ENCODE data around the gene MCF2L2. TPM values are rescaled to one million over a fixed set of nuclear protein-coding genes. Genes with fewer than 3 reads are reported as not detected.

The MCF2L2 gene
- total and polyA plus RNA-seq, 3 donors from 2014 or later, result 6.8 to 24.2 (median 14.6) TPM

DNA sequence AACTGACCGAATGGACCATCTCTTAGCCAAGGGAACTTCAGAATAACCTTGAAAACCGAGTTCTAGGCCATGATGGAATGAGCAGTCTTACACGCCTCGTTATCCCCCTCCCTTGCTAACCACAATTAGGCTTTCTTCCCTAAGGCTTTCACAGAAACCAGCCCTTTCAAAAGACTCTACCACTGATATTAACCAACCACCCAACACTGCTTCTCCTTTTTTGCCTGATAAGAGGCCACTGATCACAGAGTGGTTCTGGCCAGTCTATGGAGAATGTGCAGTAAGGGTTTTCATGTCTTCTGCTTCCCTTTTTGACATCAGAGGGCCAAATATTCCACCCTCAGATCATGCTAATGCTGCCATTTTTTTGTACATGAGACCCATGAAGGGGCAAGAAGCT is 59.3 kb downstream of the MCF2L2 start:
- DNase-seq, result no peak
- no peaks in the 10 kb centered on the region for H3K36me3 ChIP-seq (ENCODE audit: low read depth, missing control alignments)
- intact Hi-C loops (cut with DNase I; ENCODE audit: low total_unique reads), result no loop called here
- H3K27ac ChIP-seq, result no peak overlapping the region
- H3K4me3 ChIP-seq, result no peak overlapping the region
- WGBS, 2 donors, result 70 to 84% methylated on average over 4 of the region's 4 CpGs
- H3K27me3 ChIP-seq, result no peaks in the 10 kb centered on the region
- no peaks in the 10 kb centered on the region for H3K9me3 ChIP-seq
- TF ChIP-seq POLR2A (IDR thresholded peaks at IDR 0.05), result no peak
- TF ChIP-seq, protein P1, sequence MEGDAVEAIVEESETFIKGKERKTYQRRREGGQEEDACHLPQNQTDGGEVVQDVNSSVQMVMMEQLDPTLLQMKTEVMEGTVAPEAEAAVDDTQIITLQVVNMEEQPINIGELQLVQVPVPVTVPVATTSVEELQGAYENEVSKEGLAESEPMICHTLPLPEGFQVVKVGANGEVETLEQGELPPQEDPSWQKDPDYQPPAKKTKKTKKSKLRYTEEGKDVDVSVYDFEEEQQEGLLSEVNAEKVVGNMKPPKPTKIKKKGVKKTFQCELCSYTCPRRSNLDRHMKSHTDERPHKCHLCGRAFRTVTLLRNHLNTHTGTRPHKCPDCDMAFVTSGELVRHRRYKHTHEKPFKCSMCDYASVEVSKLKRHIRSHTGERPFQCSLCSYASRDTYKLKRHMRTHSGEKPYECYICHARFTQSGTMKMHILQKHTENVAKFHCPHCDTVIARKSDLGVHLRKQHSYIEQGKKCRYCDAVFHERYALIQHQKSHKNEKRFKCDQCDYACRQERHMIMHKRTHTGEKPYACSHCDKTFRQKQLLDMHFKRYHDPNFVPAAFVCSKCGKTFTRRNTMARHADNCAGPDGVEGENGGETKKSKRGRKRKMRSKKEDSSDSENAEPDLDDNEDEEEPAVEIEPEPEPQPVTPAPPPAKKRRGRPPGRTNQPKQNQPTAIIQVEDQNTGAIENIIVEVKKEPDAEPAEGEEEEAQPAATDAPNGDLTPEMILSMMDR (IDR thresholded peaks at IDR 0.05), result no peak
- no peaks in the 10 kb centered on the region for H3K4me1 ChIP-seq

DNA sequence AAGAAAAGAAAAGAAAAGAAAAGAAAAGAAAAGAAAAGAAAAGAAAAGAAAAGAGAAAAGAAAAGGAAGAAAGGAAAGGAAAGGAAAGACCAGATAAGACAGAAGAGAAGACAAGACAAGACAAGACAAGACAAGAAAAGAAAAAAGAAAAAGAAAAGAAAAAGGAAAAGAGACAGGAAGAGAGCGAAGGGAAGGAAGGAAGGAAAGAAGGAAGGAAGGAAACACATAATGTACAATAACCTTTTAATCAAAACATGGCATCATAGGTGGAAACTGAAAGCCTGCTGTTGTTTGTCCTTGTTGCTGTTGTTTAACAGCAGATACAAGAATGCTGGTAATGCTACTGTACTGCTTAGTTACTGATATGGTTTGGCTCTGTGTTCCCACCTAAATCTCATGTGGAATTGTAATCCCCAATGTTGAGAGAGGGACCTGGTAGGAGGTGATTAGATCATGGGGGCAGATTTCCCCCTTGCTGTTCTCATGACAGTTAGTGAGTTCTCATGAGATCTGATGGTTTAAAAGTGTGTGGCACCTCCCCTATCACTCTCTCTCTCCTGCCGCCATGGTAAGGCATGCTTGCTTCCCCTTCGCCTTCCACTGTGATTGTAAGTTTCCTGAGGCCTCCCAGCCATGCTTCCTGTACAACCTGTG is 67.3 kb downstream of the MCF2L2 start:
- Histone ChIP-seq H3K4me1 (no peaks in the 10 kb centered on the region), H3K36me3 (ENCODE audit: low read depth, missing control alignments) (no peaks in the 10 kb centered on the region), H3K9me3 (no peaks in the 10 kb centered on the region), H3K4me3 (no peak overlapping the region), H3K27ac (no peak overlapping the region), H3K27me3 (no peaks in the 10 kb centered on the region)
- DNase-seq, result no peak
- TF ChIP-seq, protein P1 (IDR thresholded peaks at IDR 0.05), result no peak
- TF ChIP-seq POLR2A (IDR thresholded peaks at IDR 0.05), result no peak
- intact Hi-C loops (cut with DNase I; ENCODE audit: low total_unique reads), result no loop called here
- WGBS, 2 donors, result 94 to 98% methylated on average over 3 of the region's 3 CpGs

- H3K4me3 ChIP-seq, result no peak overlapping the region
- H3K27me3 ChIP-seq, result no peaks in the 10 kb centered on the region
- no peaks in the 10 kb centered on the region for H3K36me3 ChIP-seq (ENCODE audit: low read depth, missing control alignments)
- H3K4me1 ChIP-seq, result no peaks in the 10 kb centered on the region
- H3K9me3 ChIP-seq, result no peaks in the 10 kb centered on the region
- DNase-seq, result no peak
- TF ChIP-seq, protein P1 (IDR thresholded peaks at IDR 0.05), result no peak
- TF ChIP-seq POLR2A (IDR thresholded peaks at IDR 0.05), result no peak
- intact Hi-C loops (cut with DNase I; ENCODE audit: low total_unique reads), result no loop called here
- 59 to 72% methylated on average over 2 of the region's 2 CpGs for WGBS, 2 donors
- no peak overlapping the region for H3K27ac ChIP-seq
These were observed 69.4 kb downstream of the MCF2L2 start for GRCh38 chr3:183359036-183359435.

DNA sequence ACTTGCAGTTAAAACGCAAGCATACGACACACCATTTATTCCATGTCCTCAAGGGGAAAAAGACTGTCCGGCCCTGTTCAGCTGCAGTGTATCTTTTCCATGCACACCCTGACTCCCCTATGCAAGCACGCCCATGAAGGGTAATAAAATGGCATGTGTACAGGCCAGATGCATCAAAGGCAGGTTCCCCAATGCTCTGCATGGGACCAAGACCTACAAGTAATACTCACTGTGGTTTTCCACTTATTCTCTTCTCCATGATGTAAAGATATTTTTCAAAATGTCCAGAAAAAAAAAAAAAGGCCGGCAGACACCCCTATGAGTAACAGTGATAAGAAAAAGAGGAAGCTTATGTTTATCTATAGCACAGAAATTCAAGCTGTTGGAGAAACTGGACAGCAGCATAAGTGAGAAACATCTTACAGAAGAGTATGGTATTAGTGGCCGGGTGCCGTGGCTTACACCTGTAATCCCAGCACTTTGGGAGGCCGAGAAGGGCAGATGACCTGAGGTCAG is 70.8 kb downstream of the MCF2L2 start:
- Histone ChIP-seq H3K9me3 (no peaks in the 10 kb centered on the region), H3K36me3 (ENCODE audit: low read depth, missing control alignments) (no peaks in the 10 kb centered on the region), H3K27ac (no peak overlapping the region), H3K4me1 (no peaks in the 10 kb centered on the region), H3K27me3 (no peaks in the 10 kb centered on the region), H3K4me3 (no peak overlapping the region)
- DNase-seq, result no peak
- TF ChIP-seq POLR2A (IDR thresholded peaks at IDR 0.05), result no peak
- TF ChIP-seq, protein P1 (IDR thresholded peaks at IDR 0.05), result no peak
- intact Hi-C loops (cut with DNase I; ENCODE audit: low total_unique reads), result no loop called here
- WGBS, 2 donors, result 91 to 92% methylated on average over 8 of the region's 8 CpGs

GRCh38 chr3:183356920-183357319 is 71.5 kb downstream of the MCF2L2 start:
- TF ChIP-seq, protein P1 (IDR thresholded peaks at IDR 0.05), result no peak
- TF ChIP-seq POLR2A (IDR thresholded peaks at IDR 0.05), result no peak

More at GRCh38 chr3:183356920-183357319, 71.5 kb downstream of the MCF2L2 start:
- no peaks in the 10 kb centered on the region for H3K4me1 ChIP-seq
- H3K36me3 ChIP-seq (ENCODE audit: low read depth, missing control alignments), result no peaks in the 10 kb centered on the region
- H3K4me3 ChIP-seq, result no peak overlapping the region
- no peaks in the 10 kb centered on the region for H3K9me3 ChIP-seq
- intact Hi-C loops (cut with DNase I; ENCODE audit: low total_unique reads), result no loop called here
- no peak overlapping the region for H3K27ac ChIP-seq
- H3K27me3 ChIP-seq, result no peaks in the 10 kb centered on the region
- DNase-seq, result no peak
